Calu3 (cell line): ENCODE data around the gene MLF2. TPM values are rescaled to one million over a fixed set of nuclear protein-coding genes. Genes with fewer than 3 reads are reported as not detected.

Experiments used
- BruUV-seq: library from RNA; stranded (reverse); fragments of 400-500 nt; replicated peaks from 2 replicates; lab custom pipeline; 2021; lab: Mats Ljungman, UMichigan
- CTCF ChIA-PET: fragments of 300-600 bp; sonication (Branson Sonifier 250); formaldehyde crosslinking; loops from one replicate; lab custom pipeline; 2022; ENCODE audit warnings: antibody characterized with exemption; lab: Charles Lee
- DNase-seq: peaks from one replicate; pipeline ENCODE4 v3.0.0; 2022
- H3K27ac Mint-ChIP-seq: one replicate; pipeline ENCODE4 v1.8.0; 2022; ENCODE audit warnings: mixed read lengths; ENCODE audit not compliant: unreplicated experiment
- H3K27me3 Mint-ChIP-seq: one replicate; pipeline ENCODE4 v1.8.0; 2022; ENCODE audit warnings: mixed read lengths; ENCODE audit not compliant: unreplicated experiment
- H3K36me3 Mint-ChIP-seq: one replicate; pipeline ENCODE4 v1.8.0; 2022; ENCODE audit warnings: mild to moderate bottlenecking, moderate library complexity, mixed read lengths; ENCODE audit not compliant: insufficient read depth, unreplicated experiment
- H3K4me1 Mint-ChIP-seq: one replicate; pipeline ENCODE4 v1.8.0; 2022; ENCODE audit warnings: mild to moderate bottlenecking, low read depth, mixed read lengths; ENCODE audit not compliant: unreplicated experiment
- H3K4me3 Mint-ChIP-seq: one replicate; pipeline ENCODE4 v1.8.0; 2022; ENCODE audit warnings: mild to moderate bottlenecking, low read depth, moderate library complexity, mixed read lengths; ENCODE audit not compliant: unreplicated experiment
- H3K9me3 Mint-ChIP-seq: one replicate; pipeline ENCODE4 v1.8.0; 2022; ENCODE audit warnings: low read depth, mixed read lengths; ENCODE audit not compliant: unreplicated experiment
- CTCF ChIP-seq: fragments of 200-600 bp; IDR thresholded peaks from one replicate; pipeline ENCODE4 v1.8.0; 2022; ENCODE audit warnings: antibody characterized with exemption; ENCODE audit not compliant: unreplicated experiment
- intact Hi-C: fragments of 100-400 bp; cut with micrococcal nuclease; formaldehyde crosslinking; loops from one replicate; pipeline ENCODE4 v1.10.0; 2022; ENCODE audit not compliant: unreplicated experiment
- total RNA-seq: library from RNA; stranded (reverse); gene quantifications from 2 replicates; pipeline ENCODE4 v1.2.3, GENCODE V29; 2022

The MLF2 gene
- total RNA-seq, 1 experiment from 2014 or later = 176 TPM

- no peak overlapping the region for H3K27ac Mint-ChIP-seq
Measured at GRCh38 chr12:6759741-6760140, 6.8 kb upstream of the MLF2 start.

GRCh38 chr12:6758506-6759095 is 5.7 kb upstream of the MLF2 start:
- intact Hi-C loops = no loop called here
- Mint-ChIP-seq H3K9me3 (peaks cover 2% of the 10 kb centered on the region), H3K36me3 (peaks cover 2% of the 10 kb centered on the region), H3K4me1 (peaks cover 13% of the 10 kb centered on the region), H3K27me3 (peaks cover 44% of the 10 kb centered on the region), H3K27ac (no peak overlapping the region), H3K4me3 (no peak overlapping the region)
- TF ChIP-seq CTCF = no peak
- DNase-seq = no peak
- CTCF ChIA-PET = no interaction called here
- no TSS peak for BruUV-seq

More at GRCh38 chr12:6759741-6760140, 6.8 kb upstream of the MLF2 start:
- peaks cover 17% of the 10 kb centered on the region for H3K4me1 Mint-ChIP-seq
- intact Hi-C loops = no loop called here
- TF ChIP-seq CTCF = no peak
- H3K36me3 Mint-ChIP-seq = peaks cover 9% of the 10 kb centered on the region
- H3K27me3 Mint-ChIP-seq = peaks cover 47% of the 10 kb centered on the region
- DNase-seq = no peak
- no TSS peak for BruUV-seq
- no peak overlapping the region for H3K4me3 Mint-ChIP-seq
- peaks cover 2% of the 10 kb centered on the region for H3K9me3 Mint-ChIP-seq
- CTCF ChIA-PET = interaction anchor here (0.5 to 0.6 kb wide), 2 partner anchors 93 to 147 kb away, joined by 5 to 6 read pairs; no protein-coding TSS in a partner anchor

GRCh38 chr12:6757028-6757690 is 4.2 kb upstream of the MLF2 start:
- DNase-seq = no peak
- Mint-ChIP-seq H3K36me3 (peaks cover 17% of the 10 kb centered on the region), H3K4me3 (no peak overlapping the region), H3K27me3 (peaks cover 44% of the 10 kb centered on the region), H3K4me1 (peaks cover 9% of the 10 kb centered on the region), H3K9me3 (no peaks in the 10 kb centered on the region), H3K27ac (no peak overlapping the region)
- TF ChIP-seq CTCF = no peak
- intact Hi-C loops = no loop called here
- CTCF ChIA-PET = no interaction called here
- BruUV-seq = no TSS peak

GRCh38 chr12:6754411-6754810 is 1.5 kb upstream of the MLF2 start:
- no peak overlapping the region for H3K4me3 Mint-ChIP-seq
- intact Hi-C loops = no loop called here
- CTCF ChIA-PET = interaction anchor here (1.5 to 2.7 kb wide), 3 partner anchors 12 to 71 kb away, joined by 5 to 24 read pairs (median 7); partner anchors contain the start of gene PTMS
- BruUV-seq = no TSS peak
- no peaks in the 10 kb centered on the region for H3K9me3 Mint-ChIP-seq
- H3K27me3 Mint-ChIP-seq = peaks cover 34% of the 10 kb centered on the region
- peaks cover 7% of the 10 kb centered on the region for H3K4me1 Mint-ChIP-seq
- no peak for TF ChIP-seq CTCF
- H3K36me3 Mint-ChIP-seq = peaks cover 29% of the 10 kb centered on the region
- H3K27ac Mint-ChIP-seq = no peak overlapping the region
- no peak for DNase-seq
